Activated CD4-positive, alpha-beta memory T cell treated with anti-CD3 and anti-CD28 coated beads for 36 hours (primary cell): ENCODE measurements around the gene SAMM50. TPM values are rescaled to one million over a fixed set of nuclear protein-coding genes. Genes with fewer than 3 reads are reported as not detected.

Experiments used
- CTCF ChIA-PET: fragments of 350-600 bp; sonication (Branson Sonifier 250); formaldehyde crosslinking; loops from one replicate; lab custom pipeline; 2021; ENCODE audit warnings: antibody characterized with exemption, inconsistent platforms; lab: Charles Lee
- POLR2A ChIA-PET: fragments of 350-600 bp; sonication (Branson Sonifier 250); formaldehyde crosslinking; loops from one replicate; lab custom pipeline; 2021; ENCODE audit warnings: antibody characterized with exemption; lab: Charles Lee
- DNase-seq: peaks from one replicate; pipeline ENCODE4 v3.0.0-alpha.2; 2020
- H3K27ac Mint-ChIP-seq: one replicate; pipeline ENCODE4 v1.8.0; 2021; ENCODE audit warnings: mixed read lengths
- H3K27me3 Mint-ChIP-seq: one replicate; pipeline ENCODE4 v1.8.0; 2021; ENCODE audit warnings: mixed read lengths
- H3K36me3 Mint-ChIP-seq: one replicate; pipeline ENCODE4 v1.8.0; 2021; ENCODE audit warnings: mixed read lengths
- H3K4me1 Mint-ChIP-seq: one replicate; pipeline ENCODE4 v1.8.0; 2021; ENCODE audit warnings: low read depth, mixed read lengths
- H3K4me3 Mint-ChIP-seq: one replicate; pipeline ENCODE4 v1.8.0; 2021; ENCODE audit warnings: mild to moderate bottlenecking, mixed read lengths
- H3K9me3 Mint-ChIP-seq: one replicate; pipeline ENCODE4 v1.8.0; 2021; ENCODE audit warnings: mixed read lengths
- intact Hi-C: fragments of 100-400 bp; cut with micrococcal nuclease; formaldehyde crosslinking; loops from one replicate; pipeline ENCODE4 v1.15.1; 2023
- total RNA-seq, 2 experiments: library from RNA; stranded (reverse); gene quantifications; one replicate each; pipeline ENCODE4 v1.2.3, GENCODE V29; 2021

Gene SAMM50
- total RNA-seq, 2 experiments from 2014 or later: 41.9 to 42.9 TPM

DNA sequence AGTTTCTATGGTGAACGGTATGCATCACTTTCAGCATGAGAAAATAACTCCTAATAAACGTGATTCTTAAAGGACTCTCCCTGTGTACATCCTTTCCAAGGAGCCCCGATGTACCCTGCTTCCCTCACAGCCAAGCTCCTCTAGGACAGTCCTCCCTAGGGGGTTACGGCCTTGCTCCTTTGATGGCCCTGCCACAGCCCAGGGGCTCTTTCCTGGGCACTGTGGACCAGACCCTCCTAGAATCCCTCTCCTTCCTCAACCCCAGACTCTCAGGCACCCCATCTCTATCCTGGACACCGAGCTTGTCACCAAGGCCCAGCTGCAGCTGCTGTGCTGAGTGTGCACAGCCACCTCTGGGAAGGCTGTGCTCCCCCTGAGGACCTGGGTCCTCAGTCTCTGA is 3.9 kb upstream of the SAMM50 start:
- Mint-ChIP-seq H3K27ac (no peak overlapping the region), H3K9me3 (no peaks in the 10 kb centered on the region), H3K27me3 (no peaks in the 10 kb centered on the region), H3K4me1 (peaks cover 16% of the 10 kb centered on the region), H3K36me3 (peaks cover 2% of the 10 kb centered on the region), H3K4me3 (no peak overlapping the region)
- ChIA-PET POLR2A (no interaction called here), CTCF (interaction anchor here (0.5 kb wide), 1 partner anchor 722 kb away, joined by 3 read pairs; no protein-coding TSS in a partner anchor)
- DNase-seq: no peak
- intact Hi-C loops: no loop called here

- intact Hi-C loops: no loop called here
These were observed 3.3 kb upstream of the SAMM50 start for GRCh38 chr22:43951966-43952365.

GRCh38 chr22:43953988-43954785 is 1.1 kb upstream of the SAMM50 start:
- CTCF ChIA-PET: interaction anchor here (0.7 to 2.0 kb wide), 5 partner anchors 8 to 127 kb away, joined by 3 to 31 read pairs (median 3); no protein-coding TSS in a partner anchor
- no peaks in the 10 kb centered on the region for H3K9me3 Mint-ChIP-seq
- peaks cover 7% of the 10 kb centered on the region for H3K36me3 Mint-ChIP-seq
- H3K27ac Mint-ChIP-seq: peak overlapping the region; percentile 82
- POLR2A ChIA-PET: interaction anchor here (0.6 to 1.3 kb wide), 4 partner anchors 13 to 717 kb away, joined by 3 to 4 read pairs (median 3); partner anchors contain the start of gene EFCAB6
- no peak for DNase-seq
- H3K4me1 Mint-ChIP-seq: peaks cover 30% of the 10 kb centered on the region
- H3K27me3 Mint-ChIP-seq: no peaks in the 10 kb centered on the region
- intact Hi-C loops: no loop called here
- H3K4me3 Mint-ChIP-seq: peak overlapping the region; percentile 96

More at GRCh38 chr22:43951966-43952365, 3.3 kb upstream of the SAMM50 start:
- Mint-ChIP-seq H3K27me3 (no peaks in the 10 kb centered on the region), H3K4me1 (peaks cover 21% of the 10 kb centered on the region), H3K4me3 (no peak overlapping the region), H3K36me3 (peaks cover 3% of the 10 kb centered on the region), H3K9me3 (no peaks in the 10 kb centered on the region), H3K27ac (no peak overlapping the region)
- ChIA-PET CTCF (interaction anchor here (0.6 kb wide), 1 partner anchor 41 kb away, joined by 3 read pairs; no protein-coding TSS in a partner anchor), POLR2A (interaction anchor here (0.6 kb wide), 1 partner anchor 637 kb away, joined by 4 read pairs; no protein-coding TSS in a partner anchor)
- DNase-seq: no peak

DNA sequence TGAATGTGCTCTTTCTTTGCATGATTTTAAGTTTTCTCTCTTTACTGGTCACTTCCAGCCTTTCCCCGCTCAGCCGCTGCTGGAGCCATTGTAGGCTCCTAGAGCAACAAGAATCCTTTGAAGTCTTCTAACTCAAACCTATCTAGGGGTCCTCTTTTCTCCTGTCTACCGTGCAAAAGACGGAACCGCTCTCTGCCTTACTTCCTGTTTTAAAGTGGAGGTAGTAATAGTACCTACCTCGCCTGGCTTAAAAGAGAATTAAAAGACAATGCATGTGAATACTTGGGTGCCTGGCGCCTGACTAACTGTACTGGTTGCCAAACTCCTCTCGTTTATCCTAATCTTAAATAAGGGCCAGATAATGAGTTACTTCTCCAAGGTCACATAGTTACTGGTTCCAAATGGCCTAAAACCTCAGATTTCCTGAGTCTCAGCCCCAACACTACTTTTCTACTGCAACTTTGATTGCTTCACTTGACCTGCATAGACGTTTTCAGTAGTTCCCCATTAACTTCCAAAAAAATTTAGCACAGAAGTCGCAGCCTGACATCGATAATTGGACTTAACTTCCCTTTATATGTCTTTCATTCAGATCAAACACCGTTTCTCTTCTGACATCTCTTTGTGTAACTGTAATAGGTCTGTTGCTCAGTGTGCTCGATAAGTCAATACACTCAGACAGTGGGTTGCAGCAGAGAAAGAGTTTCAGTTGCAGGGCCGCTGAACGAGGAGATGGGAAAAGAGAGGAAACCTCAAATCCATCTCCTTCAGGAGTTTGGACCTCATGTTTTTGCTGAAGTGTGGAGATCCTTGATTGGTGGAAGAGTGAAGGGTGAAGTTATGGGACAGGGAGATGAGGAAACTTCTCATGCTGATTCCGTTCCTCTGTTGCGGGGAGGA is 891 bp downstream of the SAMM50 start:
- Mint-ChIP-seq H3K27me3 (no peaks in the 10 kb centered on the region), H3K4me3 (peak overlapping the region; percentile 96), H3K4me1 (peaks cover 35% of the 10 kb centered on the region), H3K36me3 (peaks cover 7% of the 10 kb centered on the region), H3K9me3 (no peaks in the 10 kb centered on the region), H3K27ac (peak overlapping the region; percentile 82)
- POLR2A ChIA-PET: interaction anchor here (0.8 to 1.3 kb wide), 3 partner anchors 11 to 71 kb away, joined by 3 to 4 read pairs (median 3); no protein-coding TSS in a partner anchor
- DNase-seq: no peak
- intact Hi-C loops: loop anchor here (5.0 kb wide), 1 partner anchor 764 kb away; no protein-coding TSS in a partner anchor
- CTCF ChIA-PET: interaction anchor here (1.3 to 2.0 kb wide), 2 partner anchors 10 kb away, joined by 4 to 31 read pairs; no protein-coding TSS in a partner anchor

DNA sequence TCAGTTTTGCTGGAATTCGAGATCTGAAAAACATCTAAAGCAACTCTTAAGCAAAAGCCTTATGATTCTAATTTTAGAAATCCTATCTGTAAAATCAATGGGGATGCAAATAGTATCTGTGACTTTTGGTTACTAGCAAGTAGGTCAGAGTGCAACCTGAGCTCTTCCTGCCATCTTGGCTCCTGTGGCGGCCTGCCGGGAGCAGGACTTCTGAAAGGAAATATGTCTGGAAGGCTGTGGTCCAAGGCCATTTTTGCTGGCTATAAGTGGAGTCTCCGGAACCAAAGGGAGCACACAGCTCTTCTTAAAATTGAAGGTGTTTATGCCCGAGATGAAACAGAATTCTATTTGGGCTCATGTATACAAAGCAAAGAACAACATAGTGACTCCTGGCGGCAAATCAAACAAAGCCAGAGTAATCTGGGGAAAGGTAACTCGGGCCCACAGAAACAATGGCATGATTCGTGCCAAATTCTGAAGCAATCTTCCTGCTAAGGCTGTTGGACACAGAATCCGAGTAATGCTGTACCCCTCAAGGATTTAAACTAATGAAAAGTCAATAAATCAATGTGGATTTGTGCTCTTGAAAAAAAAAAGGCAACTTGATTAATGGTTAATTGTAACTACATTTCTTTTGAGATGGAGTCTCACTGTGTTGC is 1.7 kb downstream of the SAMM50 start:
- peak overlapping the region; percentile 96 for H3K4me3 Mint-ChIP-seq
- no peak for DNase-seq
- H3K4me1 Mint-ChIP-seq: peaks cover 35% of the 10 kb centered on the region
- intact Hi-C loops: loop anchor here (5.0 kb wide), 1 partner anchor 765 kb away; no protein-coding TSS in a partner anchor
- ChIA-PET CTCF (interaction anchor here (1.3 kb wide), 1 partner anchor 11 kb away, joined by 4 read pairs; no protein-coding TSS in a partner anchor), POLR2A (no interaction called here)
- H3K27ac Mint-ChIP-seq: no peak overlapping the region
- H3K36me3 Mint-ChIP-seq: peaks cover 7% of the 10 kb centered on the region
- no peaks in the 10 kb centered on the region for H3K9me3 Mint-ChIP-seq
- H3K27me3 Mint-ChIP-seq: no peaks in the 10 kb centered on the region

- DNase-seq: no peak
- Mint-ChIP-seq H3K9me3 (no peaks in the 10 kb centered on the region), H3K36me3 (peaks cover 7% of the 10 kb centered on the region), H3K4me1 (peaks cover 35% of the 10 kb centered on the region), H3K27ac (no peak overlapping the region), H3K27me3 (no peaks in the 10 kb centered on the region), H3K4me3 (no peak overlapping the region)
- CTCF ChIA-PET: interaction anchor here (1.4 kb wide), 1 partner anchor 12 kb away, joined by 11 read pairs; no protein-coding TSS in a partner anchor
- POLR2A ChIA-PET: no interaction called here
- intact Hi-C loops: loop anchor here (5.0 kb wide), 1 partner anchor 766 kb away; no protein-coding TSS in a partner anchor
These were observed 2.6 kb downstream of the SAMM50 start for GRCh38 chr22:43957871-43958270.

GRCh38 chr22:43964314-43964857 is 9.1 kb downstream of the SAMM50 start:
- Mint-ChIP-seq H3K4me1 (peaks cover 5% of the 10 kb centered on the region), H3K27me3 (no peaks in the 10 kb centered on the region), H3K36me3 (peaks cover 33% of the 10 kb centered on the region), H3K4me3 (no peak overlapping the region), H3K27ac (no peak overlapping the region), H3K9me3 (no peaks in the 10 kb centered on the region)
- no peak for DNase-seq
- CTCF ChIA-PET: no interaction called here
- intact Hi-C loops: no loop called here
- POLR2A ChIA-PET: no interaction called here

- Mint-ChIP-seq H3K9me3 (no peaks in the 10 kb centered on the region), H3K27ac (no peak overlapping the region), H3K4me3 (no peak overlapping the region), H3K36me3 (peaks cover 39% of the 10 kb centered on the region), H3K27me3 (no peaks in the 10 kb centered on the region), H3K4me1 (no peaks in the 10 kb centered on the region)
- POLR2A ChIA-PET: no interaction called here
- DNase-seq: no peak
- intact Hi-C loops: no loop called here
- CTCF ChIA-PET: interaction anchor here (0.7 to 1.2 kb wide), 4 partner anchors 12 to 26 kb away, joined by 3 read pairs; partner anchors contain the start of gene SAMM50
These were observed 11.8 kb downstream of the SAMM50 start for GRCh38 chr22:43967069-43967468.

DNA sequence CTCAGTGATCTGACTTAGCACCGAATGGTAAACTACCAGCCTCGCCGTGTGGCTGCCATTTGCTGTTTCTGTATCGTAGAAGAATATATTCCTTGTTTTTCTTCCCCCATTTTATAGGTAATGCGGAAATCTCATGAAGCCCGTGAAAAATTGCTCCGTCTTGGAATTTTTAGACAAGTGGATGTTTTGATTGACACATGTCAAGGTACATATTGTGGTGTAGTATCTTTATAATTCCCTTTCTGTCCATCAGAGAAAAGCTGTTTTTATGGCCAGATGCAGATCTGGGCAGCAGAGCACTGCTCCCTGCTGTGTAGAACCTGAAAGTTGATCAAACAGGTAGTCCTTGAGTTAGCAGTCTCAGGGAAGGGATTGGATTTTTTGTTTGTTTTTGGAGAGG is 13.4 kb downstream of the SAMM50 start:
- intact Hi-C loops: no loop called here
- Mint-ChIP-seq H3K27me3 (no peaks in the 10 kb centered on the region), H3K27ac (no peak overlapping the region), H3K36me3 (peaks cover 43% of the 10 kb centered on the region), H3K4me3 (no peak overlapping the region), H3K9me3 (no peaks in the 10 kb centered on the region), H3K4me1 (no peaks in the 10 kb centered on the region)
- DNase-seq: no peak
- ChIA-PET CTCF (no interaction called here), POLR2A (no interaction called here)

DNA sequence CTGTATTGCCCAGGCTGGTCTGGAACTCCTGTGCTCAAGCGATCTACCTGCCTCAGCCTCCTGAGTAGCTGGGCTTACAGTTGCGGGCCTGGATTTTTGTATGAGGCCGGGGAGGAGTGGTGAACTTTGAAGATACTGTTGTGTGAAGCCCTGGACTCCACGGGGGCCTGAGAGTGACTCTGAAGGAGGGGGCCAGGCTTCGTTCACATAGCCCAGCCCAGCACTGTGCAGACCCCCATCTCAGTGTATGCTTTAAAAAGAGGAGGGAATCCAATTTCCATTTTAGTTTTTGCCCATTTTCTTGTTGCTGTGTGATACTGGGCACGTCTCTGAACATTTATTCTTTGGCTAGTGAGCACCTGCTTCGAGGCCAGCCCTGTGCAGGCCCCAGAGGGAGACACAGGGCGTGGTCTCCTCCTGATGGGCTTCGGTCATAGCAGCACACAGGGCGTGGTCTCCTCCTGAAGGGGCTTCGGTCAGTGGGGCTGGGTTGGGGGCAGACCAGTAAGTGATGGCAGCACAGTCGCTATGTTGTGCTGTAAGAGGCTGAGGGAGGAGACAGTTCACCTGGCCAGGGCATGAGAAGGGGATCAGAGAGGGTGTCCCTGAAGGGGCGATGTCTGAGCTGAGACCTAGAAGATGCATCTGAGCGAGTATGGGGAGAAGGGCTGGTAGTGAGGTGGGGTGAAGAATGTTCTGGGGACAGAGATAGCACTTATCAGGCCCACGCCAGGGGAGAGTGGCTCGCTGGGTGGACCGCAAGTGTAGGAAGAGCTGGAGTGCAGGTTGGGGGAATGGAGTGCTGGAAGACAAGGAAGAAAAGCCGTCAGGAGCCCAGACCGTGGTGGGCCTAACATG is 14.0 kb downstream of the SAMM50 start:
- Mint-ChIP-seq H3K36me3 (peaks cover 44% of the 10 kb centered on the region), H3K27ac (no peak overlapping the region), H3K27me3 (no peaks in the 10 kb centered on the region), H3K4me1 (no peaks in the 10 kb centered on the region), H3K9me3 (no peaks in the 10 kb centered on the region), H3K4me3 (no peak overlapping the region)
- intact Hi-C loops: no loop called here
- DNase-seq: no peak
- POLR2A ChIA-PET: no interaction called here
- CTCF ChIA-PET: no interaction called here
